Measurements from ENCODE around the gene JUP. TPM values are rescaled to one million over a fixed set of nuclear protein-coding genes. Genes with fewer than 3 reads are reported as not detected.
A peak's percentile ranks its signal among the peaks of the same experiment; 100 is the strongest.

The JUP gene
- total and polyA plus RNA-seq, 2 of the 4 experiments (the other 2 are of a cell fraction): 12.9 to 27.3 TPM

DNA sequence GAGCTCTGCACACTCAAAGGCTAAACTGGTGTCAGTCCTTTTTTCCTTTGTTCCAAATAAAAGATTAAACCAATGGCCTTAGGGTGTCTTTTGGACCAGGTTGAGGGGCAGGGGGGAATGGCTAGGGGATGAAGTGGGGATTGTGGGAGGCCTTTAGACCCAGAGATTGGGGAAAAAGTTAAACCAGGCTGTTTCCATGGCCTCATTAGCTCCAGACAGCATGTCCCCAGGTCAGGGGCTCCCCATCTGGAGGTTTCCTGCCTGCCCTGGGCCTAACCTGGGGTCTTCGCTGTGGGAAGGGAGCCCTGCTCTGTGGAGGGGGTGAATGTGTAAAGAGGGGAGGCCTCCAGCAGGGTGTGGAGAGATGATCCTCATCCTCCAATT lies 36.6 kb upstream of the JUP start:
- intact Hi-C loops (cut with micrococcal nuclease): no loop called here
- TF ChIP-seq MAZ (IDR thresholded peaks at IDR 0.05; ENCODE audit: borderline replicate concordance, low read depth, low read length): no peak
- H3K4ac ChIP-seq (ENCODE audit: low read depth, low read length): no peak overlapping the region
- peak overlapping the region; percentile 14 for H2AFZ ChIP-seq (replicated peaks; ENCODE audit: low read length, poor library complexity)
- no peak overlapping the region for H3K56ac ChIP-seq (ENCODE audit: extremely low read depth, insufficient read depth, low read length)
- no peaks in the 10 kb centered on the region for H3K9me3 ChIP-seq (ENCODE audit: control insufficient read depth, insufficient read depth, low read length)
- H3K4me1 ChIP-seq (ENCODE audit: control insufficient read depth, insufficient read depth, low read length): peaks cover 2% of the 10 kb centered on the region; the same call in 1 of the 2 replicates
- peak; percentile 12 for ATAC-seq (ENCODE audit: low read depth)
- no peak overlapping the region for H2AK5ac ChIP-seq (ENCODE audit: low read depth, low read length)
- no peak overlapping the region for H3K27ac ChIP-seq (ENCODE audit: insufficient read depth, low read length)
- H3K36me3 ChIP-seq (ENCODE audit: control insufficient read depth, insufficient read depth, low read length): peaks cover 47% of the 10 kb centered on the region
- ChIA-PET POLR2A (ENCODE audit: unreplicated experiment) (interaction anchor here (1.5 kb wide), 1 partner anchor 8 kb away, joined by 3 read pairs; no protein-coding TSS in a partner anchor), CTCF (no interaction called here)
- H2BK20ac ChIP-seq (ENCODE audit: low read depth, low read length): no peak overlapping the region
- H3K9me1 ChIP-seq (ENCODE audit: insufficient read depth, low read length): peaks cover 9% of the 10 kb centered on the region
- peaks cover 35% of the 10 kb centered on the region for H4K20me1 ChIP-seq (ENCODE audit: insufficient read depth, low read length)
- H3K14ac ChIP-seq (replicated peaks; ENCODE audit: low read depth, low read length): no peak overlapping the region
- H4K5ac ChIP-seq (ENCODE audit: low read depth, low read length): no peak overlapping the region
- H3K4me2 ChIP-seq (ENCODE audit: low read depth, low read length): no peak overlapping the region
- no peak overlapping the region for H4K91ac ChIP-seq (ENCODE audit: insufficient read depth, low read depth, low read length)
- dilution Hi-C loops (cut with HindIII; ENCODE audit: low sequenced_read_pairs, unreplicated experiment): no loop called here
- no peaks in the 10 kb centered on the region for H3K27me3 ChIP-seq (ENCODE audit: control insufficient read depth, insufficient read depth, low read length)
- H2BK15ac ChIP-seq (ENCODE audit: low read depth, low read length): no peak overlapping the region
- no peak overlapping the region for H3K23ac ChIP-seq (ENCODE audit: low read depth, low read length)
- no peak overlapping the region for H2BK120ac ChIP-seq (ENCODE audit: low read depth, low read length)
- no TSS peak for BruUV-seq (replicated peaks)
- H3K79me1 ChIP-seq (ENCODE audit: low read depth in 1 of 2, low read length in 2 of 2): peaks cover 6 to 43% of the 10 kb centered on the region in 2 experiments
- 0 out of 4 replicates have a peak overlapping the region, but pooled peaks of 1 of the 2 experiments have one; percentile 2 for H4K8ac ChIP-seq (ENCODE audit: low read depth in 2 of 2, low read length in 2 of 2)
- H2BK5ac ChIP-seq (ENCODE audit: low read depth, low read length, poor library complexity, severe bottlenecking): no peak overlapping the region
- no peak overlapping the region for H3K18ac ChIP-seq (ENCODE audit: low read depth, low read length)
- no peak for DNase-seq
- H2AK9ac ChIP-seq (replicated peaks; ENCODE audit: low read depth, low read length, poor library complexity): no peak overlapping the region
- no peak overlapping the region for H3K4me3 ChIP-seq (ENCODE audit: insufficient read depth, low read depth, low read length)
- WGBS, 2 experiments (ENCODE audit: extremely low coverage in 2 of 2, insufficient read length in 1 of 2): no CpG with 5 or more reads among the region's 1 CpG
- in situ Hi-C loops (cut with MboI; ENCODE audit: low sequenced_read_pairs): no loop called here
- H3K9ac ChIP-seq (ENCODE audit: low read depth, low read length): no peak overlapping the region
